ENCODE data around the gene CDC25B.

CDC25B gene

DNA sequence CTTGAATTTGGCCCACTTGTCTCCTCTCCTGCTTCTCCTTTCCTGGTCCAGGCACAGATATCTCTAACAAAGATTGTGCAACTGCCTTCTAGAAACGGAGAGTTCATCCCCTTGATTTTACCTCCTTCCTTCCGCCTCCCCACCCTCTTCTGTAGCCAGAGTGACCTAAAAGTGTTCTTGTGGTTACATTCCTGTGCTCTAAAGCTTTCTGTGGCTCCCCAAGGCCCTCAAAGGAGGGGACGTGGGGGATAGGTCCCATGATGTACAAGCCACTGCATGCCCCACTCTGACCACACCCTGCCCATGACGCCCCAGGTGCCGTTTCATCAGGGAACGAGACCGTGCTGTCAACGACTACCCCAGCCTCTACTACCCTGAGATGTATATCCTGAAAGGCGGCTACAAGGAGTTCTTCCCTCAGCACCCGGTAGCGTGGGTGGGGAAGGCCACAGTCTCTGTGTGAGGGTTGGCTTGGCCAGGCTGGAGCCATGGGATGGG is 8.2 kb downstream of the CDC25B start:
- DNase-seq (ENCODE audit: low spot score) = no peak

DNA sequence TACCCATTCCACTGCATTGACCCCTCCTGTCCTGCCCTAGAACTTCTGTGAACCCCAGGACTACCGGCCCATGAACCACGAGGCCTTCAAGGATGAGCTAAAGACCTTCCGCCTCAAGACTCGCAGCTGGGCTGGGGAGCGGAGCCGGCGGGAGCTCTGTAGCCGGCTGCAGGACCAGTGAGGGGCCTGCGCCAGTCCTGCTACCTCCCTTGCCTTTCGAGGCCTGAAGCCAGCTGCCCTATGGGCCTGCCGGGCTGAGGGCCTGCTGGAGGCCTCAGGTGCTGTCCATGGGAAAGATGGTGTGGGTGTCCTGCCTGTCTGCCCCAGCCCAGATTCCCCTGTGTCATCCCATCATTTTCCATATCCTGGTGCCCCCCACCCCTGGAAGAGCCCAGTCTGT is 8.7 kb downstream of the CDC25B start:
- DNase-seq (ENCODE audit: low spot score) = no peak

DNA sequence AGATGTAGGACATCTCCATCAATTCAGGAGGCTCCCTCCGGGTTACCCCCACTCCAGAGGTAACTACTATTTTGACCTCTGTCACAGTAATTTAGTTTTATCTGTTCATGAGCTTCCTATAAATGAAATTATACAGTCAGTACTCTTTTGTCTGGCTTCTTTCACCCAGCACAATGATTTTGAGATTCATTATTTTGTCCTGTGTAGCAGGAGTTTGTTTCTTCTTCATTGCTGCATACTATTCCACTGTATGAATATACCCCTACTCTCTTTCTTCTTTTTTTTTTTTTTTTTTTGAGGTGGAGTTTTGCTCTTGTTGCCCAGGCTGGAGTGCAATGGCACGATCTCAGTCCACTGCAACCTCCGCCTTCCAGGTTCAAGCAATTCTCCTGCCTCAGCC is 12.4 kb downstream of the CDC25B start:
- no peak for DNase-seq (ENCODE audit: low spot score)

DNA sequence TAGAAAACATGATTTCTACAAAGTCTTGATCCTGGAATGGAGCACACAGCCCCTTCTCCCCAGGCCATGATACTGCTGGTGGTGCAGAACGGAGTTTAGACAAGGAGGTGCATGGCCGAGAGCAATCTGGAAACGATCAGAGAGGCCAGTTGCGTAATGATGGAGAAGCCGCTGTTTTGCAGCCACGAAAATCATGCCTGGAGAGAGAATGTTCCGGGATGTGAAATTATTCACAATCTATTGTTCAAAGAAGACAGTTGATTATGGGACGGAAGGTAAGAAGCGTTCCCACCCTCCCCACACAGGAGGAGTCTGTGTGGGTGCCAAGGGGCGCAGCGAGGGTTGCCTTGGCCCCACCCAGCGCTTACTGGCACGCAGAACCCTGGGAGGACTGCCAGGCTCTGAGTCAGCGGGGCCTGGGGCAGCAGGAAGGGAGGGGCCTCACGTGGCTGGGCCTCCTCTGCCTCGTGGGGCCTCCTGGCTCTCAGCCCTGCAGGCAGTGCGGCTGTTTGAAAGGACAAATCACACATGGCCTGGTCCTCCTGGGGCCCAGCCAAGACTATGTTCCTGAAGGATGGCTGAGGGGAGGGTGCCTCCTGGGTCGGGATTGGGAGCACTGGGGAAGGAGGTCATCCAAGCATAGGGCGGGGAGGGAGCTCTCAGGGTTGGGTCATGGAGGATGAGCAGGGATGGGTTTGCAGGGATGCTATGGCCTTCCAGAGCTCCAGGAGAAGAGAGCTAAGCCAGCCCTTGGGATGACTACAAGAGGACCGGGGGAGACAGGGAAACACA is 15.6 kb downstream of the CDC25B start:
- DNase-seq (ENCODE audit: low spot score) = peak; percentile 98

DNA sequence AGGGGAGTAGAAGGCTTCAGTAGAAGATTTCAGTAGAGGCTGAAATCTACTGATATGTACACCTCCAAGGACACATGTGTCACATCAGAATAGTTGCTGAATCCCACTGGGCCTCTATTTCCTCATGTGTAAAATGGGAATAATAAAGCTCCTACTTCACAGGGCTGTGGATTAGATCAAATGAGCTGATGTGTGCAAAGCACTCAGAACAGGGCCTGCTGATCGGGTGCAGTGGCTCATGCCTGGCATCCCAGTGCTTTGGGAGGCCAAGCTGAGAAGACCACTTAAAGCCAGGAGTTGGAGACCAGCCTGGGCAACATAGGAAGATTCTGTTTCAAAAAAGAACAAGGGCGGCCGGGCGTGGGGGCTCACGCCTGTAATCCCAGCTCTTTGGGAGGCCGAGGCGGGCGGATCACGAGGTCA is 16.2 kb downstream of the CDC25B start:
- DNase-seq (ENCODE audit: low spot score) = no peak

DNA sequence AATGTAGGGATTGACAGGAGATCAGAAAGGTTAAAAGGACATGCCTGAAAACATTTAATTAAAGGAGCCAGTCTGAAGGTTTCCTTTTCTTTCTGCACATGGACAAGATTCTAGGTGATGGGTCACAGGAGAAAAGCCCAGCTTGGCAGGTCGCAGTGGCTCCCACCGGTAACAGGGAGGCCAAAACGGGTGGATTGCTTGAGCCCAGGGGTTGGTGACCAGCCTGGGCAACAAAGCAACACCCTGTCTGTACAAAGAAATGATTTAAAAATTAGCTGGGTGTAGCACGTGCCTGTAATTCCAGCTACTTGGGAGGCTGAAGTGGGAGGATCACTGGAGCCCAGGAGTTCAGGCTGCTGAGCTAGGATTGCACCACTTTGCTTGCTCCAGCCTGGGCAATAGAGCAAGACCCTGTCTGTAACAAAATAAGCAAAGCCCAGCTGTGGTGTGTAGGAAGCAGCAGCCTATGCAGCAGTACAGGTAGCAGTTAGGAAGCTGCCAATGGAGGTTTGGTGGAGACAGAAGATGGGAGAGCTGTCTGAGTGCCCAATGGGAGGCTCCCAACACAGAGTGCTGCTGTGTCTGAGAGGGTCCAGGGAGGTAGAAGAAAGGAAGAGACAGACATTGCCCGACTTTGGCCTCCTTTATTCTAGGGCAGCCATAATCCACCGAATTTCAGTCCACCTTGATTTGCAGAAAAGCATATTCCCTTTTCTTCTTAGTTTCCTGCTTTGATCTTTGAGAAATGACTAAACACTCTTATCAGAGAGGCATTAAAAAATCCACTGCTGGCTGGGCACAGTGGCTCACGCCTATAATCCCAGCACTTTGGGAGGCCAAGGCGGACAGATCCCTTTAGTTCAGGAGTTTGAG is 17.1 kb downstream of the CDC25B start:
- DNase-seq (ENCODE audit: low spot score) = no peak

DNA sequence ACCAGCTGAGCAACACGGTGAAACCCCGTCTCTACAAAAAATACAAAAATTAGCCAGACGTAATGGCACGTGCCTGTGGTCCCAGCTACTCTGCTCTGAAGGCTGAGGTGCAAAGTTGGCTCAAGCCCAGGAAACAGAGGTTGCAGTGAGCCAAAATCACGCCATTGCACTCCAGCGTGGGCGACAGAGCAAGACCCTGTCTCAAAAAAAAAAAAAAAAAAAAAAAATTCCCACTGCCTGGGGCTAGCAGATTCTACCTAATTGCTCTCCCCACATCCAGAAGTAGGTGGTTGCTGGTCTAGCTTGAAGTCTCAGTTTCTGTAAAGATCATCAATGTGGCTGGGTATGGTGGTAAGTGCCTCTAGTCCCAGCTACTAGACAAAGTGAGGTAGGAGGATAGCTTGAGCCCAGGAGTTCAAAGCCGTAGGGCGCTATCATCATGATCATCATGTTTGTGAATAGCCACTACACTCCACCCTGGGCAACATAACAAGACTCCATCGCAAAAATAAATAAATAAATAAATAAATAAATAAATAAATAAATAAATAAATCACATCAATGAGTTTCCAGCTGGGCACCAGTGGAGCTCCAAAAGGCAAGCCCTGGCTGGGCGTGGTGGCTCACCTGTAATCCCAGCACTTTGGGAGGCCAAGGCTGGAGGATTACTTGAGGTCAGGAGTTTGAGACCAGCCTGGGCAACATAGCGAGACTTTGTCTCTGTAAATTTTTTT is 17.9 kb downstream of the CDC25B start:
- no peak for DNase-seq (ENCODE audit: low spot score)

DNA sequence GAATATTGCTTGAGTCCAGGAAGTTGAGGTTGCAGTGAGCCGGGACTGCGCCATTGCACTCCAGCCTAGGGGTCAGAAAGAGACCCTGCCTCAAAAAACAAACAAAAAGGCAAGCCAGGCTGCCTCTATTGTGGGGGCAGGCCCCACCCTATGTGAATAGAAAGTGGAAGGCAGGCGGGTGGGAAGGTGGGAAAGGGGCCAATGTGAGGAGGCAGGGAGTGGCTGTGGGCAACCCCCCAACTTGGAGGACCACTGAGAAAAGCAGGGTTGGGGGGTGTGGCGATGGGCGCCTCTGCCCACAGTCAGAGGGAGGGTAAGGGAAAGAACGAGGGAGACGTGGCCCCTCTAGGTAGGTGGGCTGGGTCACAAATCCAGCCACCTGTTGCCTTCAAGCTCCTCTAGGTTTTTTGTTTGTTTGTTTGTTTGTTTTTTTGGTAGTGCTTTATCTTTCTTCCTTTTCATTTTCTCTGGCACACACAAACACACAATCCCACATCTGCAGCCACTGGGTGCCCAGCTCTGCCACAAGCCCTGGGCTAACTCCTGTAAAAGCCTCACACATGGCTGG is 18.9 kb downstream of the CDC25B start:
- DNase-seq (ENCODE audit: low spot score) = no peak

DNA sequence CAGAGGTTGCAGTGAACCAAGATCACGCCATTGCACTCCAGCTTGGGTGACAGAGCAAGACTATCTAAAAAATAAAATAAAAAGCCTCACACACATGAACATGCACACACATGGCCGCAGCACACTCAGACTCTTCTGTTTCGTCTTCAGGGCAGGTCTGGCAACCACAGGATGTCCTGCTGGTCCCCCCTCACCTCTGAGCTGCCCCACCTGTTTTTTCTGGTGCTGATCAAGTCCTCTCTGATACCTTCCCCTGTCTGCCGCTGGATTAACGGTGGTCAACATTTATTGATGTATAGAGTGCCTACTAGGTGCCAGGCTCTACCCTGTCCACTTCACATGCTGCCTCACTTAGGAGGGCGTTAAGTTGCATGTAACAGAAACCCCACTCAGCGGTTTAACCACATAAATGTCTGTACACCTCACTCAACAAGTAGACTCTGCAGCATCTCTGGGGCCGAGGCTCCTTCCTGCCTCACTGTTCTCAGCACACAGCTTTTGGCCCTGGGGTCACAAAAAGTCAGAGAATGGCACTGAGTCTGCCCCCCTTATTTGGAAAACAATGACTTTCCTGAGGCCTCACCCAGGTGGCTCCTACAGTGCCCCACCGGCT is 19.7 kb downstream of the CDC25B start:
- no peak for DNase-seq (ENCODE audit: low spot score)

DNA sequence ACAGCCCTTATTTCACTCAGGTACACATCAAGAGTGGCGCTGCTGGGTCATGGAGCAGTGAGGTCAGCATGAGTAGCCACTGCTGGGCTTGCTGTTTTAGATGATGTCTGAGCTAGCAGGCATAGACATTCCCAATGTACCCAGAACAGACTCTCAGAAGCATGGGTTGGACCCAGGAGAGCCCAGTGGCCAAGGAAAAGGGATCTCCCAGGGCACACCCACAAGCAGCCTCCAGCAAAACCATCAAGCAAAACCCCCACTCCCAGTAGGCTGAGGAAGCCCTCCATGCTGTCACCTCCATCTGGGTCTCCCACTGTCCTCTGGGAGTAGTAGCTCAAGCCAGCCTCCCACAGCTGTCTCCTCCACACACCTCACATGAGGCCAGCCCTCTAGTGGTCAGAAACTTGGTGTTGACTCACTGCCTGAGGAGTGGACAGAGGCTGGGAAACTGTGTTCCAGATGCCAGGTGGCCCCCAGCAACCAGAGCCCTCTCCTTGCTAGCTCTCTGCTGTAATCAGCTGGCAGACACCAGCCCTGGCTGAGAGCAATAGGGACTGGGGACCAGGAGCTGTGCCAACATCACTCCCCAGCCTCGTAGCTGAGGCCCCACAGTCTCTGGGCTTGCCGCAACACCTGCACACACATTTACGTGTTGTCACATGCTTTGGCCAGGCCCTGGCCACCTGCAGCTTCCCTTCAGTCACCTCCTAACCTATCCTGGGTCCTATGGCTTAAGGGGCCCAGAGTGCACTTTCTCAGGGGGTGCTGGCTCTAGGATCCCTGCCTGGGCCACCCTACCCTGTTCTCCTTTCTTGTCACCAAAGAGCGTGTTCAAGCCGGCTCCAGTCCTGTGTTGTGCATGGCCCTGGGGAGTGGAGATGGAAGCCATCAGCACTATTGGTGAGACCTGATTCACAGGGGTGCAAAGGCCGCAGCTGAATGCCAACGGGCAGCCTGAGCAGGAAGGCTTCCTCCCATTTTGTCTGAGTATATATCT is 22.3 kb downstream of the CDC25B start:
- DNase-seq (ENCODE audit: low spot score) = peak; percentile 85

DNA sequence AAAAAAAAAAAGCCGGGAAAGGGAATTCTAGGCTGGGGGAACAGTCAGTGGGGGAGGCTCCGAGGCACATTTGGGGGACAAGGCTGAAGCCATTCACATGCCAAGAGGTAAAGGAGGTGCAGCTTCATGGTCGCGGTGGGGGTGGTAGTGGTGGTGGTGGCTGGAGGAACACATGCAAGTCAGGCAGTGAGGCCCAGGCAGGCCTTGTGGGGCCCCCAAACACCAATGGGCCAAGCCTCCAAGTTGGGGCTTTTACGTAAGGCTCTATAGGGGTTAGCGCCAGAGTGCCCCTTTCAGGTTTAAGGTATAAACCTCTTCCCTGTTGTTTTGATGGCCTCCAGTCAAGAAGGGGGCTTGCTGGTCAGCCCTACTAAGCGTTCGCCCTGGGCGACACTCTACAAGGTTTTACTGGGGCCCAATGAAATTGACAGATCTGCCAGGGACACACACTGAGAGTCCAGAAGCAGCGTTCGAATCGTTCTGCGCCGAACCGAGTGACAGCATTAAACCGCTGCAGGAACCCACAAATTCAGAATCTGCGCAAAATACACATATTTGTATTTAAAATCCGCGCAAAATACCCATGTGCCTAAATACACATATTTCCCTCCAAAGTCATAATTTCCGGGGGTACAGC is 23.4 kb downstream of the CDC25B start:
- no peak for DNase-seq (ENCODE audit: low spot score)

DNA sequence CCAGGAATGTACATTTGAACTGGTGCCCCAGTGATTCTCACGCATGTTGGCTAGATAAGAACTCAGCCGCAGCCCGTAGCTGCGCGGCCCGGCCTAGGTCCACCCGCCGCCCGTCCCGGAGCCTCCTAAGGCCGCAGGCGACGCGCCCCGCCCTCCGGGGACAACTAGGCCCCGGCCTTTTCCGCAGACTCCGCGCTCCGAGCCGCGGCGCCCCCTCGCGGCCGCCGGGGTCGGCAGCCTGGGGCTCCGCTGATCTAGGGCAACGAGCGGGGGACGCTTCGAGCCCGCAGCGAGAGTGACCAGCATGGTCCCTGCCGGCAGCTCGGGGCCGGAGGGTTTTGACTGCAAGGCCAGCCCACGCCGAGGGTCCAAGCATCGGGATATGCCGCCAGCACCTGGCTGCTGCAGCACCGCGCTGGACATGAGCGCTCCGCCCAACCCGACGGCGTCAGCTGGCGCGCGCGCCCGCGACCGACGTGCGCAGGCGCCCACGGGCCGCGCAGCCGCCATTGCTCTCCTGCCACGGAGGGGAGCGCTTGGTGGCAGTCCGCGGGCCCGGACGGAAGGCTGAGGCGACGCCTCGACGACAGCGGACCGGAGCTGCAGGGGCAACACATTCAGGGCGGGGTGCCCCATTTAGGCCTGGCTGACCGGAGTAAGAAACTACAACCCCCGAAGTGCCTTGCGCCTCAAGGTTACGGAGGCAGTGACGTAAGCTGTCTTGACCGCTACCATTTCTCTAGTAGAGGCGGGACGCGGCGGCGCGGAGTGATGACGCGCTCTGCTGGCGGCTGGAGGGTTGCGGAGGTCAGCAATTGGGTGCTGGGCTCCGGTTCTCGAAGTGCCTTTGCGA is 24.2 kb downstream of the CDC25B start, which contains the start of gene AP5S1:
Gene AP5S1 (plus strand): TSS at position 500 of the 853 bp plus-strand sequence. CDS start 1,571 bp downstream, outside the sequence.
- peak; percentile 93 for DNase-seq (ENCODE audit: low spot score)

DNA sequence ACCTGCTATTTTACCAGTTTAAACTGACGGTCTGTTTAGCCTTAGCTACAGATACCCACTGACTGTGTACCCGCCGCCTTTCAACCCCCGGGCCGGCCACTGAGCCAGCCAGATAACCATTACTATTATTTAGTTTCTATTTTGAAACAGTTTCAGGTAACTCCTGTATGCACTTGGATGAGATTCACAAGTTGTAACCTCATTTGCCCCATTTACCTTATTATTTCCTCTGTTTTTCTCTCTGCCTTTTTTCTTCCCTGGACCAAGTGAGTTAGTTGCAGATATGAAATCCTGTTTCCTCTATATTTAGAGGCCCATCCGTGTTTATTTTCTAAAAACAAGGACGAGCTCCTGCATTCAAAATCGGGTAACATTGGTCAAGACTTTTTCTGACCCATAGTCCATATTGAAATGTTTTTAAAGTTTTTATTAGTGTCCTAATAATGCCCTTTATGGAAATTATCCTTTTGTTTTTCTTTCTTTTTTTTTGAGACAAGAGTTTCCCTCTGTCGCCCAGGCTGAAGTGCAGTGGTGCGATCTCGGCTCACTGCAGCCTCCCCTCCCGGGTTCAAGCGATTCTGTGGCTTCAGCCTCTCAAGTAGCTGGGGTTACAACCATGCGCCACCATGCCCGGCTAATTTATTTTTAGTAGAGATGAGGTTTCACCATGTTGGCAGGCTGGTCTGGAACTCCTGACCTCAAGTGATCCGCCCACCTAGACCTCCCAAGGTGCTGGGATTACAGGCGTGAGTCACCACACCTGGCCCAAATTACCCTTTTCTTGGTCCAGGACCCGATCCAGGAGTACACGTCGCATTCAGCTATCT is 25.0 kb downstream of the CDC25B start:
- DNase-seq (ENCODE audit: low spot score) = no peak

DNA sequence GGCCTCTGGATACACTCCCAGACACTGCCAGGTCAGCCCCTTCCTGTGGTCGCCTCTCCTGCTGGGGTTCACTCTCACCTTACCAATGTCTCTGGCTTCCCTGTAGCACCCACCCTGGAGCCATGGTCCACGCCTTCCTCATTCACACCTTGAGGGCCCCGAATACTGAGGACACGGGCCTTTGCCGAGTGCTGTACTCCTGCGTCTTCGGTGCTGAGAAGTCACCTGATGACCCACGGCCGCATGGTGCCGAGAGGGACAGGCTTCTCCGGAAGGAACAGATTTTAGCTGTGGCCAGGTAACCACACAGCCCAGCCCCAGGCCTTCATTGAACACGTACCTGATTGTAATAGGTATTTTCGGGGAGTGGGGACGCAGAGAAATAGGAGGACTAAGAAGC is 25.9 kb downstream of the CDC25B start:
- no peak for DNase-seq (ENCODE audit: low spot score)

DNA sequence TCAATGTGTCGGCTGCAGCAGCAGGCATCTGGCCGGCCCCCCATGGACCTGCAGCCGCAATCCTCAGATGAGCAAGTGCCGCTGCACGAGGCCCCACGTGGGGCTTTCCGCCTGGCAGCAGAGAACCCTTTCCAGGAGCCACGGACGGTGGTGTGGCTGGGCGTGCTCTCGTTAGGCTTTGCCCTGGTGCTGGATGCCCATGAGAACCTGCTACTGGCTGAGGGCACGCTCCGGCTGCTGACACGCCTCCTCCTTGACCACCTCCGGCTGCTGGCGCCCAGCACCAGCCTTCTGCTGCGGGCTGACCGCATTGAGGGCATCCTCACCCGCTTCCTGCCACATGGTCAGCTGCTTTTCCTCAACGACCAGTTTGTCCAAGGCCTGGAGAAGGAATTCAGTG is 27.8 kb downstream of the CDC25B start:
- no peak for DNase-seq (ENCODE audit: low spot score)

DNA sequence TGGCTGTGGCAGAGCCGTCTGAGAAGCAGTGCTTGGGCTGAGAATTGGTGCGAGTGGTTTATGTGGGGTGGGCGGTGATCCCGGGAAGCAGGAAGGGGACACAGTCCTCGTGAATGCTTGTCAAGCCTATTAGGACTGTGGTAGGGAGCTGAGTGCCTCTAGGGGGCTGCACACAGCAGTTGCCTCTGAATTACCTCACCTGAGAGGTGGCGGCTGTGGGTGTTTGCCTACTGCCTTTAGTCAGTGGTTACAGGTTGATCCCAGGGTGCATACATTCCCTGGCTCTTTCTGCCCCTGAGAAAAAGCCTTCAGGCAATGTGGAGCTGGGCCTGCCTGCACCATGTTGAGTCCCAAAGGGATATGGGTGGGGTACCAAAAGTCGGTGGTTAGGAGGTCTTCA is 29.4 kb downstream of the CDC25B start:
- no peak for DNase-seq (ENCODE audit: low spot score)

DNA sequence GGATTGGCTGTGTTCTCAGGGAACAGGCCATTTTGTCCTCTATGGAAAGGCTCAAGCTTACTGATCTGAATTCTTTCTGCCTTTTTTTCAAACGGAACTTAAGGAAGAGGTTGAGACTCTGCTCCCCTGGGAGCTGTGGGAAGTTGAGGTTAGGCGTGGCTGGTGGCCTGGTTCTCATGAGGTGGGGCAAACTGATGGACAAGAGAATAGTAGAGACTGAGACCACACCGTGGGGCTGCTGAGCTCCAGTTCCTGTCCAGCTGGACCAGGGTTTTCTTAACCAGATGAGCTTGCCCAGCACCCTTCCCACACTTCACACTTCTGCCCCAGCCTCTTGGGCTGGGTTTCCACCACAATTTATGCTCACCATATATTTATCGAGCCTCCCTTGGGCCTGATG is 30.3 kb downstream of the CDC25B start:
- DNase-seq (ENCODE audit: low spot score) = no peak

DNA sequence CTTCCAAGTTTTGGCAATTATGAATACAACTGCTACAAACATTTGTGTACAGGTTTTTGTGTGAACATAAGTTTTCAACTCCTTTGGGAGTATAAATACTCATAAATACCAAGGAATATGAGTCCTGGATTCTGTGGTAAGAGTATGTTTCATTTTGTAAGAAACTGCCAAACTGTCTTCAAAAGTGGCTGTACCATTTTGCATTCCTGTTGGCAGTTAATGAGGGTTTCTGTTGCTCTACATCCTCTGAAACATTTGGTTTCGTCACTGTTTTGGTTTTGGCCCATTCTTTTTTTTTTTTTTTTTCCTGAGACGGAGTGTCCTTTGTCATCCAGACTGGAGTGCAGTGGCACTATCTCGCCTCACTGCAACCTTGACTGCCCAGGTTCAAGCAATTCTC is 32.7 kb downstream of the CDC25B start:
- DNase-seq (ENCODE audit: low spot score) = no peak
